GM19438 (cell line): Measurements from ENCODE around the gene TTC22.

Source experiments
- ATAC-seq: cut with Tn5 transposase; IDR thresholded peaks from one replicate; pipeline ENCODE4 v1.9.1; 2021; ENCODE audit warnings: low read depth; ENCODE audit not compliant: unreplicated experiment

Gene TTC22

DNA sequence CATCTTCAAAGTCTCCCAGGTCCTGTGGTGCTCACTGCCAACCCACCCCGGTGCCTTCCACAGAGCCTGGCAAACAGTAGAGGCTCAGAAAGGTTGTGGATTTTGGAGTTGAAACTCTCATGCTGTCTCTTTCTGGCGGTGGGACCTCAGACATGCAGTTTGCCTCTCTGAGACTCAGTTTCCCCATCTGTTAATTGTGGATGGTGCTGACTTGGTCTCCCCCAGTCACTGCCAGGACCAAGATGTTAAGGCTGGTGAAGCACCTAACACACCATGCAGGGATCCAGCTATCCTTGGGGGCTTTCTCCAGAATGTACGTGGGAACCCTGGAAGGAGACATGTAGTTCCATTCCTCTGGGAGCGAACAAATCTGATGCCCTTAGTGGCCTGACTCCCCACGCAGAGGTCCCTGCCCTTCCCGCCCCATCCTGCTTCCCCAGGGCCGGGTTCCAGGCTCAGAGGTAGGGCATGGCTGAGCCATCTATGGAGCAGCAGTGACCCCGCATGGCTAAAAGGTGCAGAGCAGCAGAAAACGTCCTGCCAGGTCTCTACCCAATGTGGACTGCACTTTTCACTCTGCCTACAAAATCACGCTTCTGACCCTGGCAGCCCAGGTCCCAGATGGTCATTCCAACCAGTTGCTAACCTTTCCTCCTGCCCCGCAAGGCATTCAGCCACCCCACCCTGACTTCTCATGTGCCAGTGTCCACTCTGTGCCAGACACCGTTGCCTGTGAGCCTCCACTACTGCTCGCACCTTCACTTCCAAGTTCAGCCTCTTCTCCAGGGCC is 9.2 kb upstream of the TTC22 start:
- peak; percentile 66 for ATAC-seq

DNA sequence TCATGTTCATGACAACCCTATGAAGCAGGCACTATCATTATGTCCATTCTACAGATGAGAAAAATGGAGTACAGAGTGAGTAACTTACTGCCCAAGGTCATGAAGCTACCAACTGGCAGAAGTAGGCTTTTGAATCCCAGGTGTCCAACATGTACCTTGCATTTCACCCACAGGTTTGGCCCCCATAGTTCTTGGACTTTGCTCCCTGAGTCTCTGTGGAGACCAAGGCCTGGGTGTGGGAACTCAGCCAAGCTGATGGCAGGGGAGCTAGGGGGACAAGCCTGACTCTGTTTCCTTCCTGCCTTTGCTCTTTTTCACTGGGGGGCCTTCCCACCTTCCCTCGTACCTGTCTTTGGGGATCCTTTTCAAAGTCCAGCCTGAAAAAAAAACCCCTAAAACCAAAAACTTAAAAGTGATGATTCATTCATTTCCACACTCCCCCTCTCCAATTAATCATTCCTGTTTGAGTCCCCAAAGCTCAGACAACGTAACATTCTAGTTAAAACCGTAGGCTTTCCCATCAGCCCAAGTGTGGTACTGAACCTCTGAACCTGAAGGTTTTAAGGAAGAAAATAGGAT is 8.5 kb upstream of the TTC22 start:
- no peak for ATAC-seq

- no peak for ATAC-seq
These were observed 7.5 kb upstream of the TTC22 start for GRCh38 chr1:54808443-54809207.

- no peak for ATAC-seq
These were observed 6.6 kb upstream of the TTC22 start for GRCh38 chr1:54807756-54808155.

GRCh38 chr1:54806931-54807611 is 5.9 kb upstream of the TTC22 start:
- ATAC-seq = no peak

DNA sequence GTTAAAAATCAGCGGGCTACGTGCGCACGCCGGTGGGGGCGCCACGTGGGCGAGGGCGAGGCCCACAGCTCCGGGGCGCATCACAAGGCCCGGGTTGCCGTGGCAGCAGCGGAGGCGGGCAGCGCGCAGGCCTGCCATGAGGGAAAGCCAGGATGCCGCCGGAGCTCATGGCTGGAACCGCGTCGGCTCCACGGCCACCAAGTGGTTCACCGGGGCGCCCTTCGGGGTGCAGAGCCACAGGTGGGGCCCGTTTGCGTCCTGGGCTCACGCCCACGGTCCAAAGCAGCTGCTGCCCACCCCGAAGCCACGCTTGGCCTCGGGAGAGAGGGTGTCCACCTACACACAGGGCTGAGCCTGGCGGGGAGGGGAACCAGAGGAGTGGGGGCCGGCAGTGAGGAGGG is 4.9 kb upstream of the TTC22 start:
- no peak for ATAC-seq

DNA sequence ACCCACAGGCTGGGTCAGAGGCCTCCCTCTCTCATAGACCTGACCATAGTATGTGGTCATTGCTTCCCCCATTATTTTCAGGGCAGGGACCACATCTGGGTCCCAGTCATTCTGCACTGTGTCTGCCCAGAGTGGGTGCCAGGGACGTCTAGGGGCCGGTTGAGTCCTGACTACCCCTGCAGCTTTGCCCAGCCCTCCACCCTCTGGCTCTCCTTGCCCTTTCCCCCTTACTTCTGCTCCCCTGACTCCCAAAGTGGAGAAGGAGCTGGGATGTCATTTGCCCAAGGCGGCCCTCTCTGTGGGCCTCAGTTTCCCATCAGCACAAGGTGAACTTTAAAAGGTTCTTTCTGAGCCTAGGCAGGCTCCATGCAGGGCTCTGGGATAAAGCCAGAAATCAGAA is 4.3 kb upstream of the TTC22 start:
- no peak for ATAC-seq

DNA sequence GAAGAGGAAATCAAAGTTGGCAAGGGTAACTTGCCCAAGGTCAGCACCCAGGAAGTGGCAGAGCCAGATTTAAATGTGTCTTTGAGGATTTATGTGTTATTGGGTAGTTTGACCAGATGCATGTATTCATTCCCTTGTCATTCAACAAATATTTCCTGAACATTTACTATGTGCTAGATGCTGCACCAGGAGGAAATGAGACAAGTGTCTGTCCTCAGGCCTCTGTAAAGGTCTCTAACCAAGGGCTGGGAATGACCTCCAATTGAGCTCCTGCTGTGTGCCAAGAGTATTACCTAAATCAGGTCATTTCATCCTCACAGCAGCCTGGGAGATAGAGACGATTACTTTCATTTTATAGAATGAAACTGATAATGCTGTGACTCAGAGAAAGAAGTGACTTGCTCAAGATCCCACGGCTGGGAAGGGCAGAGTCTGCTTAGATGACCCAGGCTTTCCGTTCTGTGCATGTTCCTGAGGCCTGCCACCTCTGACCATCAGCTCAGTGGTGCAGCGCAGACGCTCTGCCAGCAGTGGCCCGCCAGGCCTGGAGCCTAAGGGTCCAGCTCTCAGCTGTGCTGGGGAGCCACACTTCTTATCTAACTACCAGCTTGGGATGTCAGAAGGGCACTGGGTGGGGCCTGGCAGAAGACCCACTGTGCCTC is 3.5 kb upstream of the TTC22 start:
- no peak for ATAC-seq

GRCh38 chr1:54803761-54804470 is 2.8 kb upstream of the TTC22 start:
- no peak for ATAC-seq

DNA sequence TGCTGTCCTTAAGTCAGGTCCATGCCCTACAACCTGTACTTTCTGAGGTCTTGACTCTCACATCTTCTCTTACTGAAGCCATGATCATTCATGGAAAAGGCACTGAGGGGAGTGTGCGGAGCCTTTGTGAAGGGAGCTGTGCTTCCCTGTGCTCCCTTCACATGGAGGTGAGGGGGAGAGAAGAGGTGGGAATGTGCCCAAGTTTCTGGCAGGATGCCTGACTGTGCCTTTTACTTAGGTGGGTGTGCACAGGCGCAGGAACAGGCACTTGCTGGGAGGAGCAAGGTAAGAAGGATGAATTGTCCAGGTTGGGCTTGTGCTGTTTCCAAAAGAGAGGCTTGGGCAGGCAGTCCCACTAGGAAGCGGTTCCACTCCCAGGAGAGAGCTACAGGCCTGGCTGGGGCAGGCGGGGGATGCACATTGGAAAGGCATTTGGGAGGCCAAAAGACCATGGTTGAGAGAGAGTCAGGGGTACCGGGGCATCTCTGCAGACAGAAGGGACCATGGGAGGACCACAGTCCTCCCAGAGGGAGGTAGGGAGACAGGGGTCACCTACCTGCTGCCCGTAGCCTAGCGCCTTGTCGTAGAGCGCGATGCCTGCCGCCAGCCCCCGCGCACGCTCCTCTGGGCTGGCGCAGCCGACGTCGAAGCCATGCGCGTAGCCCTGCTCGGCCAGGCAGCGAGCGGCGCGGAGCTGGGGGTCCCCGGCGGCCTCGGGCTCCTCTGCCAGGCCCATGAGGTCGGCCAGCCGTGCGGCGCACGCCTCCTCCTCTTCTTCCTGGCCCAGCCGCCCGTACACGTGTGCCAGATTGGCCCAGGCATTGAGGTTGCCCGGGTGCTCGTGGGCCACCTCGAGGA is 853 bp downstream of the TTC22 start:
- ATAC-seq = no peak

DNA sequence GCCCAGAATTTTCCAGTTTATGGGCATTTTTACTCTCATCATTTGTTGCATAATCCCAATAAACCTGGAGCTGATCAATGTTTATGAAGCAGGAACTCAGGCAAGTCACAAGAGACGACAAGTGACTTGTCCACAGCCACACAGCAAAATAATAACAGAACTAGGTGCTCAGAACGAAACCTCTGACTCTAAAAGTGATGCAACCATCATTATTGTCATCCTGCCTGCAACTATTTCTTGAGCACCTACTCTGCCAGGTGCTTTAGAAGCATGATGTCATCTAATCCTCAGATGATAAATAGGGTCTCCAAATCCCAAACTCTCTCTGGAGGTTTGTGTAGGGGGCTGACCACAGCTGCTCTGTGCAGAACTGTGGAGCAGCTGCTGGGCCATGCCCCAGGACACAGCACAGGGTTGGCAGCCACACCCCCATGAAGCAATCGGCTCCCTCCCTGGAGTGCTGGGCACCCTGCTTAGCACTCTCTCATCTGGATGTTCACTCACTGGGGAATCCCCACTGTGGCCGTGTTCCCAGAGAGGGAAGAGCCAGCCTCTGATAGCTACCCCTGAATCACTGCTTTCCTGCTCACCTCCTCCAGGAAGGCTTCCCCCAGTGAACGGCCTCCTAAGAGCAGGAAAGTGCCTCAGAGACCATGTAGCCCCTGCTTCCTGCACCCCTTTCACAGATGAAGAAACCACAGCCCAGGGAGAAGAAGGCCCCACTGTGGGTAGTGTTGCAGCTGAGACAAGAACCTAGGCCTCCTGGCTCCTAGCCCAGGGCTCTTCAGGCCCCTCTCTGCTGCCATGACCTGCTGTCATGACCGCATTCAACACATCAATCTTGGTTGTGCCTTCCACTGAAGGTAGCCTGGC is 2.1 kb downstream of the TTC22 start:
- ATAC-seq = no peak

- no peak for ATAC-seq
These were observed 2.9 kb downstream of the TTC22 start for GRCh38 chr1:54798206-54798605.

DNA sequence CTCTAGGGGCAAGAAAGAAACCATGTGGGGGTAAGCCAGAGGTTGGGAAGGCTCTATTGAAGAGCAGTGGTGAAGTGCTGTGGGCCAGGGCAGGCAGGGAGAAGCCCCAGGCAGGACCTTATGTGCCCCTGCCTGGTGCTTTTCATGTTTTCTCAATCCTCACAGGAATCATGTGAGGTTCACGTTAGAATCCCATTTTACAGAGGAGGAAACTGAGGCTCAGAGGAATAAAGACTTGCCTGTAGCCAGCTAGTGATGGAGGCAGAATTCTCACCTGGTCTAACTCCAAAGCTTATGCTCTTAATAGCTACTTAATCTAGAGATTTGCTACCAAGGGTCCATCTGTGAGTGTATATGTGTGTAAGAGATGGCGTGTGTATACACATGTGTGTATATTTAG is 4.2 kb downstream of the TTC22 start:
- no peak for ATAC-seq

DNA sequence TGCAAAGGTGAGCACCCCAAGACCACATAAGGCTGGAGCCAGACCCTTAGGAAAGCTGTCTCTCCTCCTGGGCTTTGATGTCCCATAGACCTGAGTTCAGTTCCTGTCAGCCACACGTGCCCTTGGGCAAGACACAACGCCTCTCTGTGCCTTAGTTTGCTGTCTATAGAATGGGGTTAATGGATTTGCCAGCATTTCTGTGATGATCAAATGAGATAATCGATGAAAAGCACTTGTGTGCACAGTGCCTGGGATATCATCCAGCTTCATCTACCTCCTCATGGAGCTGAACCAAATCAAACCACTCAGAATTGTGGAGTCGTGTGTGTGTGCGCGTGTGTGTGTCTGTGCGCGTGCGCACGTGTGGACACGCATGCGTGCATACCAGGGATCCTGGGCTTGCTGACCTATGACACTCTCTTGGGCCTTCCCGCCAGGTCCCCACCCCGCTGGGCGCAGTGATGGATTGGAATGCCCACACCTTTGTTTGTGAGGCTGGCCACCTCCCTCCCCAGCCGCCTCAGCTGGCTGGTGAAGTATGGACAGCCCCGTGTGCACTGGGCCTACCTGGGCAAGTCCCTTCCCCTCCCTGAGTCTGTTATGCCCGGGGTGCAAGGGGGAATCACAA is 5.2 kb downstream of the TTC22 start:
- no peak for ATAC-seq

DNA sequence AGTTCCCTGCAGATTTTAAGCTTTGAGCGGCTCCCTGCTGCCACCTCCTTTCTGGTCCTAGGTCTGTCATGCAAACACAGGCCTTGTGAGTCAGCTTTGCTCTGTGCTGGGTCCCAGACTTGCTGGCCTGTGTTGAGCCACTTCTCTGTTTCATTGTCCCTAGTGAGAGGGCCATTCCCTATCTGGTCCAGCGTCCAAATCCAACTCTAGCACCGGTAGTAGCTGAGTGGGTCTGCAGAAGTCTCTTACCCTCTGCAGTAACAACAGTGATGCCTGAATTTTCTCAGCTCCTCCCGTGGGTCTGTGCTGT is 5.8 kb downstream of the TTC22 start:
- ATAC-seq = no peak

GRCh38 chr1:54794451-54795355 is 6.4 kb downstream of the TTC22 start:
- ATAC-seq = no peak
